ENCODE results near the gene TNFRSF1B.
A peak's percentile ranks its signal among the peaks of the same experiment; 100 is the strongest.

TNFRSF1B gene

GRCh38 chr1:12166834-12167492 is at the start of gene TNFRSF1B:
TNFRSF1B (plus strand) TSS chr1:12166991; CDS start chr1:12167092, 101 bp downstream.
- DNase-seq (ENCODE audit: low read depth in 3 of 3) = peak in 2 of 3 experiments; percentile 54 to 70

DNA sequence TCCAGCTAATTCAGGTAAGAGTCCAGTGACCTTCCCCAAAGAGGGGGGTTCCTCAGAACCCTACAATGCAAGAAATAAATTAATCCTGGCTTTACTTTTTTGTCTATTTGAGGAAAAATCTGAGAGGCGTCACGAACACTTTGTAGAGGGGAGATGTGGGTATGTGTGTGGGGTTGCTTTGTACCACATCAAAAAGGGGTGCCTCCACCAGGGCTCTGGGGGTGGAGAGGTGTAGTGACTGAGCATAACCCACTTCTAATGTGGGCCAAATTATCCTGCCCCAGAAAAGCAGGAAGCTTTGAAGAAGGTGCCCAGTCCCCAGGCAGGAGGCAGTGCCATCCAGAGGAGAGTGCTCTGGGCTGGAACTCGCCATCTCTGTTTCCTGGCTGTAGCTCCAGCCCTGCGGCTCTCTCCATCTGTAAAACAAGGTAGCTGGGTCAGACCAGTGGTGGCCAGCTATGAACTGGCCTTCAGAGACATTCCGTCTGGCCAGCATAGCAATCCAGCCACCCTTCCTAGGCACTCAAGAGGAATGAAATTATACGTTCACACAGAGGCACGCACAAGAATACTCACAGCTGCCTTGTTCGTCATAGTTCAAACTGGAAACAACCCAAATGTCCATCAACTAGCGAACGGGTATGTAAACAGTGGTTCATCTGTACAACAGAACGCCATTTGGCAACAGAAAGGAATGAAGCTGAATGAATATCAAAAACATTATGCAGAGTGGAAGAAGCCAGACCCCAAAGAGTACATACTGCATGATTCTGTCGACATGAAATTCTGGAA is 45.4 kb upstream of the TNFRSF1B start:
- DNase-seq (ENCODE audit: low read depth in 3 of 3) = peak in 1 of 3 experiments; percentile 27

DNA sequence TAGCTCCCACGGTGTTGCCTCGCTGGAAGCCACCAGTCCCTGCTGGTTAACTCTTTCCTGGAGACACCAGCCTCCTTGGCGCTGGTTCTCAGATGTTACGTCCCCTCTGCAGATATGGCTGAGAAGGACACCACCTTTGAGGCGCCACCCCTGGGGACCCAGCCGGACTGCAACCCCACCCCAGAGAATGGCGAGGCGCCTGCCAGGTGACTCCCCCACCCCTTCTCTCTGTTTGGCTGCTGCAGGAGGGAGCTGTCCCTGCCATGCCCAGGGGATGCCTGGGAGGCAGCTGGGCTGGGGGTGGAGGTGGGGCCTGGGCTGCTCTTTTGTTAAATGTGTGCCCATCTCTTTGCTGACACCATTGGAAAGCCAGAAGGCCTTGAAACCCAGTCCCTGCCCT is 43.6 kb upstream of the TNFRSF1B start:
- no peak for DNase-seq (ENCODE audit: low read depth in 3 of 3)

DNA sequence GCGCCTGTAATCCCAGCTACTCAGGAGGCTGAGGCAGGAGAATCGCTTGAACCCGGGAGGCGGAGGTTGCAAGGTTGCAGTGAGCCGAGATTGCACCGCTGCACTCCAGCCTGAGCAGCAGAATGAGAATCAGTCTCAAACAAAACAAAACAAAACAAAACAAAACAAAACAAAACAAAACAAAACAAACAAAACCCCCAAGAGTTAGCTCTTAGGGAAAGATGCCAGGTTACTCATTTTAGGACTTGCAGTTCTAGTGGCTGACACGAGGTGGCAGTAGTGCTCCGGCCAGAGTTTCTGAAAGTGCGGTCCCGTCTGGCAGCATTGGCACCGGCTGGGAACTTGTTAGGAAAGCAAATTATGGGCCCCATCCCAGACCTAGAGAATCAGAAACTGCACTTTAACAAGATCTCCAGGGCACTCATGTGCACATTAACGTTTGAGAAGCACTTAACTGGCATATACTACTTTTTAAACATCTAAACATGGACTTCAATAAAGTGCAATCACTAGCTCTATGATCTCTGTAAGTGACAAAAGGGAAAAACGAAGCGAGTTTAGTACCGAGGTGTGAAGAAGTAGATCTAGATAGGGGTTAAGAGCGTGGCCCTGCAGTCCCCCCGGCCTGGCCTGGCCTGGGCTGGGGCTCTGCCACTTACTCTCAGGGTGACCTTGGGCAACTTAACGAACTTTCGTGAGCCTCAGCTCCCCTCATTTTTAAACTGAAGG is 41.9 kb upstream of the TNFRSF1B start:
- DNase-seq (ENCODE audit: low read depth in 3 of 3) = peak; percentile 57 to 69 (median 64)

DNA sequence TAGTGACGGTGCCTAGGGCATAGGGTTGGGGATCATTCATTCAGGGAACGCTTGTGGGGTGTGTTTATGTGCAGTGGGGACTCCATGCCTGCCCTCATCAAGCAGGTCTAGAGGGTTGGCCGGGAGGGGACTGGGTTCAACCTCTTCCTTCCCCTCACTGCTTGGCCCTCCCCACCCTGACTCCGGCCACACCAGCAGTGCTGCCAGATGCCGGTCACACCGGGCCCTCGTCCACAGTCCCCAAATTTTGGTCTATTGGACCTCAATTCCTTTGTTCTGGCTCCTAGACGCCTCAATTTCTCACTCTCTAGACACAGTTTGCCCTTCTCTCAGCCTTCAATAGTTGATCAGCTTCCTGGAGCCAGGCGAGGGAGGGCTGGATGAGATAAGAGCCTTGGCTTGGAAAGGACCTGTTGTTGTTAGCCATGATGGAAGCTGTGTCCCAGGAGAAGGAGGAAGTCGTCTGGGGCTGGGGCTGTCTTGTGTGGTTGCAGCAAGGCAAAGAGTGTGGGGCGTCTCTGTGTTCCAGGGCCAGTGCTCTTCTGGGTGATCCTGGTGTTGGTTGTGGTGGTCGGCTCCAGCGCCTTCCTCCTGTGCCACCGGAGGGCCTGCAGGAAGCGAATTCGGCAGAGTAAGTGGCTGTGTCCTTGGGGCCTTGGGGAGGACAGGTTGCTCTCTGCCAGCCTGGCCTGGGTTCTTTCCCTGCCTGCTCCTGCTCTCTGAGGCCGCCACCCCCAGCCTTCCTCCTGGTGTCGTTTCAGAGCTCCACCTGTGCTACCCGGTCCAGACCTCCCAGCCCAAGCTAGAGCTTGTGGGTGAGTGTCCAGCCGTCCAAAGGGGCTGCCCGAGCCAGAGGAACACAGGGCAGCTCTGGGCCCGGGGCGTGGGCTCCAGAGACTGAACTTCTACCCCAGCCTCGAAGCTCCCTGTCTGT is 41.1 kb upstream of the TNFRSF1B start:
- no peak for DNase-seq (ENCODE audit: low read depth in 3 of 3)

GRCh38 chr1:12126781-12127180 is 40.0 kb upstream of the TNFRSF1B start:
- no peak for DNase-seq (ENCODE audit: low read depth in 3 of 3)

GRCh38 chr1:12127206-12127810 is 39.5 kb upstream of the TNFRSF1B start:
- no peak for DNase-seq (ENCODE audit: low read depth in 3 of 3)

- DNase-seq (ENCODE audit: low read depth in 3 of 3) = no peak
These were observed 38.7 kb upstream of the TNFRSF1B start for GRCh38 chr1:12128120-12128519.

DNA sequence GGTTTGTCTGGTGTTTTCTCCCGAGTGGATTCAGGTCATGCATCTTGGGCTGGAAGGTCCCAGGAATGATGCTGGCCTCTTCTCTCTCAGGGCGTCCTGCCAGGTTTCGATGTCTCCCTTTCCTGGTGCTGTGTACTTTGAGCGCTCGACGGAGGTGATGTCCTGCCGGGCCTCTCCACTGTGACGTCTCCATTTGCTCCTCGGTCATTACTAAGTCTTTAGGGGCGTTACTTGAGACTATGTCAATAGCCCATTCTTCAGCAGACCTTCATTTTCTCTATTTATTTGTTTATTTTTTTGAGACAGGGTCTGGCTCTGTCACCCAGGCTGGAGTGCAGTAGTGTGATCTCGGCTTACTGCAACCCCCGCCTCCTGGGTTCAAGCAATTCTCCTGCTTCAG is 37.2 kb upstream of the TNFRSF1B start:
- no peak for DNase-seq (ENCODE audit: low read depth in 3 of 3)

DNA sequence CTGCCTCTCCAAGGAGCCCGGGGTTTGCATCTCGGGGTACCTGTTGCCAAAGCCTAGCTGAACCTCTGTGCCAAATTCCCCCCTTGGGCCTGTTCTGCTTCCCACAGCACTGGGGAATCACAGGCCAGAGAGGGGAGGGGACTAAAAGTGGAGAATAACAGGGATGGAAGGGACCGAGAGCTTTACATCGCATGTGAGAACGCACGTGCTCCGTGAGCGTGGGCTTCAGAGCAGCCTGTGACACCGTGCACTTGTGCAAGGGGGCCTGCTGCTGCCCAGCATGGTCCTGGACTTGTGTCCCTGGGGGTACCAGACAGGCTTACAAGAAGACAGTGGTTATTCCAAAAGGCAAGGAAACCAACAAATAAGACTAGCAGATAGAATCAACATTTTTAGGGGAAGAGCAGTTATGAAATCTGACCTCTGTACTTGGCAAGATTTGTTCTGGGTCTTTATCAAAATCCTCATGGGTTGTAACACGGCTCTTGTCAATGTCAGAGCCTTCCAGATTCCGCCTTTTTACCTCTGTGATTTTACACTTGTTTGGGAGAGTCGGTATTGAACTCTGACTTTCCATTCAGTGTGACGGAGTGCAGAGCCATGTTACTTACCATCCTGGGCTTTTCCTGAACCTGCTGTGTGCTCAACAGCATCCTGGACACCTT is 36.2 kb upstream of the TNFRSF1B start:
- no peak for DNase-seq (ENCODE audit: low read depth in 3 of 3)

DNA sequence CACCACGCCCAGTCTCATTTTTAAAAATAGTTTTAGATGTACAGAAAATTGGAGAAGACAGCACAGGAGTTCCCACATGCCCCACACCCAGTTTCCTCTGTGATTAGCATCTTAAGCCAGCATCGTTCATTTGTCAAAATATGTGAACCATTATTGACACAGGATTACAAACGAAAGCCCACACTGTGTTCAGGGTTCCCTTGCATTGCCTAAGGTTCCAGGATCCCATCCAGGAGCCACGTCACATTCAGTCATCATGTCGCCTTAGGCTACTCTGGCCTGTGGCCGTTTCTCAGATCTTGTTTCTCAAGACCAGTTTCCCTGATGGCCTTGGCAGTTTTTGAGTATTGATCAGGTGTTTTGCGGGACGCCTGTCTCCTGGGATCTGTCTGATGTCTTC is 34.7 kb upstream of the TNFRSF1B start:
- no peak for DNase-seq (ENCODE audit: low read depth in 3 of 3)

DNA sequence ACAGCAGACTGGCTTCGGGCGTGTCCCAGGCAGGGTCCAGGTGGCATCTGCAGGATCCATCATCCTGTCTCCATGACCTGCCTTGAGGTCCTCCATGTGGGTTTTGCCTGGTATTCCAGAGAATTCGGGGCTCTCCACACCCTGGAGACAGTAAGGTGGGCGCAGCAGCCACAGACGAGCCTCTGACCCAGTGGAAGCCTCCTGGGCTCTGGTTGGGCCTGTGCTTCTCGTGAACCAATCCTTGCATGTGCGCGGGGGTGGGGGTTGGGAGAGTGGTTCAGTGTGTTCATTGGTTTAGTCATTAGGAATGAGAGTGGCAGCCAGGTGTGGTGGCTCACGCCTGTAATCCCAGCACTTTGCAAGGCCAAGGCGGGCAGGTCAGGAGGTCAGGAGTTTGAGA is 32.1 kb upstream of the TNFRSF1B start:
- DNase-seq (ENCODE audit: low read depth in 3 of 3) = no peak

DNA sequence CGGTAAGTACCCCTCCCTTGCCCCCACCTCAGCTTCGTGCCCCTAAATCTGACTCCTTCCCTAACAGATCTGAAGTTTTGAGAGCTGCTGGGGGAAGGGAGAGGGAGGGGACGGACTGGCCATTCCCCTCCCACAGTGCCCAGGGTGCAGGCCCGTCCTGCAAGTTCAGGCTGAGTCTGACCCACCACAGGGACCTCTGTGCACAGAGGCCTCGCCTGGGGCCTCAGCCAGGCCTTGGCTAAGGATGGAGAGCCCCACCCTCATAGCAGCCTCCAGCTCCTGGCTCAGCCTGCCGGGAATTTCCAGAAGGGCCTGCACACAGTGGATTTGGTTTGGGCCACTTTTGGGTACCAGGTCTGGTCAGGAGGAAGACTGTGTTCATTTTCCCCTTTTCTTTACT is 31.2 kb upstream of the TNFRSF1B start:
- no peak for DNase-seq (ENCODE audit: low read depth in 3 of 3)

DNA sequence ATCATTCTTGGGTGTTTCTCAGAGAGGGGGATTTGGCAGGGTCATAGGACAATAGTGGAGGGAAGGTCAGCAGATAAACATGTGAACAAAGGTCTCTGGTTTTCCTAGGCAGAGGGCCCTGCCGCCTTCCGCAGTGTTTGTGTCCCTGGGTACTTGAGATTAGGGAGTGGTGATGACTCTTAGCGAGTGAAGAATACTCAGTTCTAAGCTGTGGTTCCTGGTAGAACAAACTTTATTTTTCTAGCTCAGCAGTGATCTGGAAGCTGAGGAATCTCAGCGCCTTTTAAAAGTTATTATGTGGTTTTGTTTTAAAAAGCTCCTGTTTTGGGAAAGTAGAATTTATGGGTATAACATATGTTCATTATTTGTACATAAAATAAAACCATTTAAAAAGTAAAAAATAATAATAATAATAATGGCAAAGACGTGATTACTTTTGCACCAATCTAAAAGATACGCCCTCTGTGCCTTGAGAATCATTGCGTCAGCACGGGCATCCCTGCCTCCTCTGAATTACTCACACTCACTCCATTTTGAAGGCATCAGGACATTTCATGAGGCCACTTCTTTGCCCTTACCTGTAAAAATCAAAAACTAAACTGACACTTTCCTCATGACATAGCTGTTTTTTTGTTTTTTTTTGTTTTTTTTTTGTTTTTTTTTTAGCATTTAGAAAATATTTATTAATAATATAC is 29.7 kb upstream of the TNFRSF1B start:
- DNase-seq (ENCODE audit: low read depth in 3 of 3) = no peak

GRCh38 chr1:12138196-12139168 is 28.3 kb upstream of the TNFRSF1B start:
- DNase-seq (ENCODE audit: low read depth in 3 of 3) = no peak

- no peak for DNase-seq (ENCODE audit: low read depth in 3 of 3)
These were observed 26.8 kb upstream of the TNFRSF1B start for GRCh38 chr1:12140016-12140415.

DNA sequence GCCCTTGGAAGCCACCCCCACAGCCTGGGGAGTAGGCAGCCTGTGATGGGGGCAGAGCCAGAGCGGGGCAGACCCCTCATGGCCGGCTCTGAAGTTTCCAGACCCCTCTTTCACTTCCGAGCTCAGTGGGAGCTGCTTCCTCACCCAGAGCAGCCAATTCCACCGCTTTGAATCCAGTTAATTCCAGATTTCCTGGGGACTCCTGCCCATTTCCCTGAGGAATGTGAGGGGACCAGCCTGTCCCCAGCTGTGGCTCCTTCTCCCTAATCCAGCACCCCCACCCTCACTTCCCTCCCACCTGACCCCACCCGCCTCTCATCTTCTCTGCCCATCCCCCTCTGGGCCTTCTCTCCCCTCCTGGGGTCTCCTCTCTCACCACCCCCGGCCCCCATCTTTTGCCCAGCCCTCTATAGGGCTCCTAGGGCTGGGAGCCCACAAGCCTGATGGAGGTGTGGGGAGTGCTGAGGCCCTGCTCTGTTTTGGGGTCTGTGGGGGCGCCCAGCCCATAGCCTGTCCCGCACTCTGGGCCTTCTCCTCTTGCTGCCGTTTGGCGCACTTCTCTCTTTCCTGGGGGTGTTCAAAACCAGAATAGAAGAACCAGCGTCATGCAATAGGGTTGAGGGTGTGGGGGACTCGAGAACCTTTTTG is 26.2 kb upstream of the TNFRSF1B start:
- no peak for DNase-seq (ENCODE audit: low read depth in 3 of 3)

DNA sequence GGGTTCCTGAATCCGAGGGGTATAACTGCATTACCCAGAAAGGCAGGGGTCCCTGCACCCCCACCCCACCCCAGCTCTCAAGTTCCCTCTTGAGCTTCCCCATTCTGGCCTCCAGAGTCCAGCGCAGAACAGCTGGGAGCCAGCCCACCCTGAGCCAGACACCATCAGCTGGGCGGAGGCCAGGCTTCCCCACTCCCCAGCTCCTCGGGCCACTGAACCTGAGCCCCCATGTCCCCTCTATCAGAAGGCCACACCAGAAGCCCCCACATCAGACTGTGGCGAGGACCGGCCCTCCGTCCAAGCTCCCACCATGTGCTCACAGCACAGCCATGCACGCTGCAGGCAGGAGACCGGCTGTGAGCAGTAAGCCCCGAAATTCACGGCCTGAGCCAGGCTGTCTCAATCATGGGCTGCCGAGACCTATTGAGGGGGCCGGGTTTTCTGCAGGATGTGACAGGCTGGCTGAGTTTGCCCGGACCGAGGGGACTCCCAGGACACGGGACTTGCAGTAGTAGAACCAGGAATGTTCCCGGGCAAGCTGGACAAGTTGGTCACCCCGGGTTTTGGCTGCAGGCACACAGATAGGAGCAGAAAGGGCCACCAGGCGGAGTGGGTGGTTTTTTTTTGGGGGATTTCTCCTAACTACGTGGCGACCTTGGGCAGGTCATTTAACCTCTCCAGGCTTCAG is 25.5 kb upstream of the TNFRSF1B start:
- DNase-seq (ENCODE audit: low read depth in 3 of 3) = no peak
